ENCODE measurements around the gene UNC13C. TPM values are rescaled to one million over a fixed set of nuclear protein-coding genes. Genes with fewer than 3 reads are reported as not detected.

The UNC13C gene
- total and polyA plus RNA-seq, 4 donors = 0.05 to 16.0 (median 0.12) TPM; not detected in 1

DNA sequence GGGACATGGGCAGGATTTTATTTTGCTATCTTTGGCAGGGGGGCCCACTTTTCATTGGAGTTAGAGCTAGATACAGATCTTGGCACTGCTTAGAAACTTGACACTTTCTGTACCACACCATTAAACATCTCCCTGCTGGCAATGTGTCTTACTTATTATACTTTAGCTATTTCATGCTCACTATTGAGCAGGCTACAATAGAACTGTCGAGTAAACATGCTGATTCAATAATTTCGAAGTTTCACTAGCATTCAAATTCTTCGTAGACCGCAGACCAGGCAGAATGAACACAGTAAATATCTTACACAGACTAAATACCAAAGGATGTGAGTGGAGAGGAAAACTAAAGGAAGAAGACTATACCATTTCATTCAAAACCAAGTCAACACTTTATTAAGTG is 180.8 kb downstream of the UNC13C start:
- 76 to 94% methylated on average over 4 of the region's 4 CpGs for WGBS, 2 donors
- TF ChIP-seq, protein P1, sequence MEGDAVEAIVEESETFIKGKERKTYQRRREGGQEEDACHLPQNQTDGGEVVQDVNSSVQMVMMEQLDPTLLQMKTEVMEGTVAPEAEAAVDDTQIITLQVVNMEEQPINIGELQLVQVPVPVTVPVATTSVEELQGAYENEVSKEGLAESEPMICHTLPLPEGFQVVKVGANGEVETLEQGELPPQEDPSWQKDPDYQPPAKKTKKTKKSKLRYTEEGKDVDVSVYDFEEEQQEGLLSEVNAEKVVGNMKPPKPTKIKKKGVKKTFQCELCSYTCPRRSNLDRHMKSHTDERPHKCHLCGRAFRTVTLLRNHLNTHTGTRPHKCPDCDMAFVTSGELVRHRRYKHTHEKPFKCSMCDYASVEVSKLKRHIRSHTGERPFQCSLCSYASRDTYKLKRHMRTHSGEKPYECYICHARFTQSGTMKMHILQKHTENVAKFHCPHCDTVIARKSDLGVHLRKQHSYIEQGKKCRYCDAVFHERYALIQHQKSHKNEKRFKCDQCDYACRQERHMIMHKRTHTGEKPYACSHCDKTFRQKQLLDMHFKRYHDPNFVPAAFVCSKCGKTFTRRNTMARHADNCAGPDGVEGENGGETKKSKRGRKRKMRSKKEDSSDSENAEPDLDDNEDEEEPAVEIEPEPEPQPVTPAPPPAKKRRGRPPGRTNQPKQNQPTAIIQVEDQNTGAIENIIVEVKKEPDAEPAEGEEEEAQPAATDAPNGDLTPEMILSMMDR (IDR thresholded peaks at IDR 0.05; ENCODE audit: control extremely low read depth, extremely low read depth) = no peak
- no peaks in the 10 kb centered on the region for H3K27me3 ChIP-seq (ENCODE audit: control insufficient read depth in 3 of 3, insufficient read depth in 3 of 3, low read length in 2 of 3)
- no peak overlapping the region for H3K9ac ChIP-seq (ENCODE audit: insufficient read depth in 1 of 2, low read length in 2 of 2)
- peaks cover 0 to 8% (median 0%) of the 10 kb centered on the region in 5 donors for H3K4me1 ChIP-seq (ENCODE audit: control insufficient read depth in 5 of 5, insufficient read depth in 5 of 5, low read length in 5 of 5)
- DNase-seq (peak; percentile 12 to 70 (median 47)), ATAC-seq (ENCODE audit: insufficient read depth, low FRiP score) (no peak)
- H3K4me3 ChIP-seq = no peak overlapping the region
- no peak overlapping the region for H3K27ac ChIP-seq (ENCODE audit: low read depth in 1 of 2, low read length in 1 of 2)
- H3K9me3 ChIP-seq (ENCODE audit: control insufficient read depth in 4 of 4, insufficient read depth in 3 of 4, low read length in 3 of 4) = no peaks in the 10 kb centered on the region
- no peaks in the 10 kb centered on the region for H3K36me3 ChIP-seq (ENCODE audit: control insufficient read depth in 4 of 4, insufficient read depth in 4 of 4, low read length in 4 of 4)

DNA sequence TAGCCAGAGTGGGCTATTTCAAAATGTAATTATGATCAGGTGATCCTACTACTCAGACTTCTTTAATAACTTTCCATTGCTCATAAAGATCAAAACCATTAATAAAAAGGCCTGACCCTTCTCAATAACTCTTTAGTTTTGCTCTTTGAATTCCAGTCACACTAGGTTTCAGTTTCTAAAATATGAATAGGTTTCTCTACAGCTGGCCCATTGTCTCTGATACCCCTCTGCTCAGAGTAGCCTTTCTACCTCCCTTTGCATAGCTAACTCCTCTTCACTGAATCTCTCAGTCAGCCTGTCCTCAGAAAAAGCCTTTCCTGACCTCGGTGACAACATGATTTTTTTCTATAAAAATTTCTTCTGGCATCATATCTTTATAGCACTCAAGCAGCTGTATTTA is 209.1 kb downstream of the UNC13C start:
- no peaks in the 10 kb centered on the region for H3K4me1 ChIP-seq (ENCODE audit: control insufficient read depth in 5 of 5, insufficient read depth in 5 of 5, low read length in 5 of 5)
- no peak for ATAC-seq (ENCODE audit: insufficient read depth, low FRiP score)
- H3K27ac ChIP-seq (ENCODE audit: low read depth in 1 of 2, low read length in 1 of 2) = no peak overlapping the region
- H3K27me3 ChIP-seq (ENCODE audit: control insufficient read depth in 3 of 3, insufficient read depth in 3 of 3, low read length in 2 of 3) = no peaks in the 10 kb centered on the region
- TF ChIP-seq, protein P1 (IDR thresholded peaks at IDR 0.05; ENCODE audit: control extremely low read depth, extremely low read depth) = no peak
- no peak overlapping the region for H3K4me3 ChIP-seq
- WGBS, 2 donors = 75 to 88% methylated on average over 1 of the region's 1 CpG
- no peaks in the 10 kb centered on the region for H3K9me3 ChIP-seq (ENCODE audit: control insufficient read depth in 4 of 4, insufficient read depth in 3 of 4, low read length in 3 of 4)
- no peak for DNase-seq
- no peak overlapping the region for H3K9ac ChIP-seq (ENCODE audit: insufficient read depth in 1 of 2, low read length in 2 of 2)
- no peaks in the 10 kb centered on the region for H3K36me3 ChIP-seq (ENCODE audit: control insufficient read depth in 4 of 4, insufficient read depth in 4 of 4, low read length in 4 of 4)

DNA sequence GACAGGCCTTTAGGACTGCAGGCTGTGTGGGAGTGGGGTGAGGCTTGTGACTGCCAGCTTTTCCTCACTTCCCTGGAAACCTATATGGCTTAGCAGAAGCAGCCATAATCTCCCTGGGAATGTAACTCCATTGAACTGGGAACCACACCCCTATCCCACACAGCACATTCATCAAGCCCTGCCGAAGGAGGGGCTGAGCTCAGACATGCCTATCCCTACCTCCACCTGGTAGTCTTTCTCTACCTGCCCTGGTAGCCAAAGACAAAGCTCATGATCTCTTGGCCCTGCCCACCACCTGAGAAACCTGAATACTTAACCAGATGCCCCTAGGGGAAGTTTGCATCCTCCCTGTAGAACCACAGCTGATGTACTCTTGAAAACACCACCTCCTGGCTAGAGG is 219.8 kb downstream of the UNC13C start:
- TF ChIP-seq, protein P1 (IDR thresholded peaks at IDR 0.05; ENCODE audit: control extremely low read depth, extremely low read depth) = no peak
- ATAC-seq (ENCODE audit: insufficient read depth, low FRiP score) (no peak), DNase-seq (no peak)
- Histone ChIP-seq H3K4me1 (ENCODE audit: control insufficient read depth in 5 of 5, insufficient read depth in 5 of 5, low read length in 5 of 5) (no peaks in the 10 kb centered on the region), H3K4me3 (no peak overlapping the region), H3K36me3 (ENCODE audit: control insufficient read depth in 4 of 4, insufficient read depth in 4 of 4, low read length in 4 of 4) (peaks cover 0 to 4% (median 0%) of the 10 kb centered on the region in 4 donors), H3K27ac (ENCODE audit: low read depth in 1 of 2, low read length in 1 of 2) (no peak overlapping the region), H3K9ac (ENCODE audit: insufficient read depth in 1 of 2, low read length in 2 of 2) (no peak overlapping the region), H3K27me3 (ENCODE audit: control insufficient read depth in 3 of 3, insufficient read depth in 3 of 3, low read length in 2 of 3) (no peaks in the 10 kb centered on the region), H3K9me3 (ENCODE audit: control insufficient read depth in 4 of 4, insufficient read depth in 3 of 4, low read length in 3 of 4) (peaks cover 0 to 4% (median 0%) of the 10 kb centered on the region in 4 donors)
- 82 to 100% methylated on average over 1 of the region's 1 CpG for WGBS, 2 donors

All from lung (tissue), 12 donors.